HG03565 (cell line): ENCODE measurements around the gene IP6K1.
"Not testable (repeated sequence)": the region's sequence is repeated elsewhere in the genome, so short reads cannot be mapped to it uniquely, and the experiment has no call there.

Experiments
- ATAC-seq: cut with Tn5 transposase; IDR thresholded peaks from one replicate; pipeline ENCODE4 v1.9.1; 2021; ENCODE audit warnings: mild to moderate bottlenecking, moderate library complexity; ENCODE audit not compliant: unreplicated experiment

The IP6K1 gene

DNA sequence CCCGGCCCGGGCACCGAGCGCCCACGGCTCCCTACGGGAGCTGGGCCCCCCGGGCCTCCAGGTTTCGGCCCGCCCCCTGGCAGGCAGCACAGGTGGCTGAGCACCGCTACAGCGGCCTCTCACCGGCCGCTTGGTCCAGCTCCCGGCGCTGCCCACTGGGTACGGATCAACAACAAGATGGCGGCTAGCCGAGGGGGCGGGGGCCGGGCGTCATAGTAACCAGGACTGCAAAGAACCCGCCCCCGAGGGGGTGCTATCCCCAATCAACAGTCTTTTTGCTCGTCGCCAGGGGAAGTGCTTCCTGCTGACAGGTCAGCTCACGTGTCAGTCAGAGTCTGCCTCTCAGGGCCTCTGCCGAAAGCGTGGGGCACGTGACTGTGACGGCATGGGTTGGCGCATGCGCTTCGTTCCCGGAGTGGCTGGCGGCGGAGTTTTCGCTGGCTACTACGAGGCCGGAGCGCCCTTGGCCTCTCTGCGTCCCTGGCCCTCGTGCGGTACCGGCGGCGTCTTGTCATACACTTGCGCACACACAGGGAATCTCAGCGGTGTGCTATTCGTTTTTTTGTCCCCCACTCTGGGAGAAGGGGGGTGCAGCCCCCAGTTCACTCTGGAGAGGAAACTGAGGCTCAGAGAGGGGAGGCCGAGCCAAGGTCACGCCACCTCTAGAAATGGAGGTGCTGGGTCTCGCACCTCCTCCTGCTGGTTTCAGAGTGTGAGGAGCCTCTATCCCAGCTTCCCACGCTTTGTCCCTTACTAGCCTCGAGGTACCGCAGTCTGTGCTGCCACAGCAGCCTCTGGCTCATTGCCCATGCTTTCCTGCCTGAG is at the start of gene IP6K1:
Gene IP6K1 (minus strand): TSS at position 186 of the 825 bp plus-strand sequence. CDS start 38,502 bp downstream, outside the sequence.
- ATAC-seq = peak; percentile 99

DNA sequence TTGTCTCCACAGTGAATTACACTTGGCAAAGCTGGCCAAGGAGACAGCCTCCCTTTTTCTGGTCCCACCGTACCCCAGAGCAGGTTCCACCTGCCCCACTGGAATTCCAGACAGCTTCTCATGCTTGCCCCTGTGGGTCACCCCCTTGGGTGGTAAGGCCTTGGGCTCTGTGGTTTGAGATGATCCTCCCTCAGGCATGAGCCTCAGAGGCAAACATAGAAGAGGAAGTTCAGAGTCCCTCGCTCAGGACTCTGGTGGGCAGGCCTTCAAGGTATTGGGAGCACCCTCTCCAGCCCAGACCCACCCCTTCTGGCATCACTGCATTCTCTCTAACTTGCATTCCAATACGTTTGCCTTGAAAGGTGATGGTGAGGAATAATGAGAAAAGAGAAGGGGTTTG is 45.0 kb upstream of the IP6K1 start:
- no peak for ATAC-seq

GRCh38 chr3:49826016-49826415 is 39.7 kb upstream of the IP6K1 start:
- no peak for ATAC-seq

DNA sequence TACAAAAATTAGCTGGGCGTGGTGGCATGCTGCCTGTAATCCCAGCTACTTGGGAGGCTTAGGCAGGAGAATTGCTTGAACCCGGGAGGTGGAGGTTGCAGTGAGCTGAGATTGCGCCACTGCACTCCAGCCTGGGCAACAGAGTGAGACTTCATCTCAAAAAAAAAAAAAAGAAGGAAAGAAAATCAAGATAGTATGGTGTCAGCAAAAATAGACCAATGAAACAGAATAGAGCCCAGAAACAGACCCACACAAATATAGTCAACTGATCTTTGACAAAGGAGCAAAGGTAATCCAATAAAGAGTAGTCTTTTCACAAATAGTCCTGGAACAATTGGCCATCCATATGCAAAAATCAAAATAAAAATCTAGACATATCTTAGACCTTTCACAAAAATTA is 36.8 kb upstream of the IP6K1 start:
- not testable (repeated sequence) for ATAC-seq

DNA sequence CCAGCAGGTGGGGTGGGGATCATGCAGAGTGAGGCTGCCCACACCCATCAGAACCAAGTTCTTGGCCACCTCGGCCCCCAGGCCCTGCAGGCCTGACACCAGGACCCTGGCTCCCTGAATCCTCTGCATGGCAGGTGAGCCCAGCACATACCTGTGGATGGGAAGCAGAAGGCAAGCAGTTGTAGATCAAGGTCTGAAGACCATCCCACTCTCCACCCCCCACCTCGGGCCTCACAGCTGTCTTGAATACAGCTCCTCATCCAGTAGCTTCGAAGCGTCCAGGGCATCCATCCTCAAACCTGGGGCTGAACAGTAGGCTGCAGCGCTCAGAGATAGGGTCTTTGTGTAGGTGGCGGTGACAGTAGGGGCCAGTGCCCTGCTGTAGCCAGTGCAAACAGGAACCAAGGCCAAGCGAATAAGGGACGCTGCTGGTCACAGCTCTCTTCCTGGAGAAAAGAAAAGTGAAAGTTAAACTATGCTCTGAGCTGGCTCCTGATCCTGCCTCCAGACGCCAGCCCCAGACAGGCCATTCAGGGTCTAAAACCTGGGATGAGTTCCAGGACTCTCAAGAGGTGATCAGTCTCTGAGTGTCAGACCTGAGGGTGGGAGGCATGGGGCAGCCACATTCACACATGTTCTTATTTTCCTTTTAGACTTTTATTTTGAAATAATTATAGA is 27.3 kb upstream of the IP6K1 start, which contains the start of gene UBA7:
Gene UBA7 (minus strand): TSS at position 457 of the 678 bp plus-strand sequence. CDS start 166 bp downstream, at position 291.
- ATAC-seq = no peak

DNA sequence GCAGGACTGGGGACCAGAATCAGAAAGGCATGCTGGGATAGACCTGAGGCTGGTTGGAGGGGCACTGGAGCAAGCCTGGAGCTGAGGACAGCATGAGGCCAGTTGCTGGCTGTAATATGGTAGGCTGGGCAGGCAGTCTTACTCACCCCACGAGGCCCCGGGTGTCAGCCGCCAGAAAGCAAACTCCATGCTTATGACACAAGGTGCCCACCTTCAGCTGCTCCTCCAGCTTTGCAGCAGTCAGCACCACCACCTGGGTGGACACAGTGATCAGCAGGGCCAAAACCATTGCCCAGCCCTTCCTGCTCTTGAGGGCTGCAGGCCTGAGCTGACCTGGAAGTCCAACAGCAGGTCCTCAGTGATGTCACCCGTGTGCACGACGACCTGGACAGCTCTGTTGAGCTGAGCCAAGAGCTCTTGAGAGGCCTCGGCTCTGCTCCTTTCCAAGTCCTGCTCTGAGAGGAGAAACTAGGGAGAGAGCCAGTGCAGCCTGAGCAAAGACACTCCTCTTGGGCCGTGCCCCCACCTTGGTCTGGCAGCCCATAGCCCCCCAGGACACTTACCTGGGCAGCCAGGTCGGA is 26.7 kb upstream of the IP6K1 start:
- no peak for ATAC-seq

- no peak for ATAC-seq
Measured at GRCh38 chr3:49807431-49808114, 21.2 kb upstream of the IP6K1 start.

- no peak for ATAC-seq
Measured at GRCh38 chr3:49806850-49807249, 20.5 kb upstream of the IP6K1 start.

- ATAC-seq = no peak
Measured at GRCh38 chr3:49805897-49806701, 19.8 kb upstream of the IP6K1 start.

DNA sequence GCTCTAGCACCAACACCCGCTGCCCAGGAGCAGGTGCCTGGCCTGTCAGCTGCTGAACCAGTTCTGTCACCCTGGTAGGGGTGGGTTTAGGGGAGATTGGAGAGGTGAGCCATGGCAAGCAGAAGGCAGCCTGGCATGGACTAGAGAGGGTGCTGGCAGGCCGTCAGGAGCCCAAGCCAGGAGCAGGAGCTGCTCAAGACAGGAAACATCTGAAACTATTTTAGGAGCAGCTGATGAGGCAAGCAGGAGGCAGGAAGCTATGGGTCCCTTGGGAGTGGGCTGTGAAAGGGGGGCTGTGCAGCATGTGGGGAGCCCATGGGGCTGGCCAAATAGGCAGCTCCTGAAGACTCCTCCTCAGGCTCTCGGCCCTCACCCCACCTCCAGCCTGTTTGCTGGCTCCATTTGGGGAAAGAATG is 19.0 kb upstream of the IP6K1 start:
- ATAC-seq = no peak

DNA sequence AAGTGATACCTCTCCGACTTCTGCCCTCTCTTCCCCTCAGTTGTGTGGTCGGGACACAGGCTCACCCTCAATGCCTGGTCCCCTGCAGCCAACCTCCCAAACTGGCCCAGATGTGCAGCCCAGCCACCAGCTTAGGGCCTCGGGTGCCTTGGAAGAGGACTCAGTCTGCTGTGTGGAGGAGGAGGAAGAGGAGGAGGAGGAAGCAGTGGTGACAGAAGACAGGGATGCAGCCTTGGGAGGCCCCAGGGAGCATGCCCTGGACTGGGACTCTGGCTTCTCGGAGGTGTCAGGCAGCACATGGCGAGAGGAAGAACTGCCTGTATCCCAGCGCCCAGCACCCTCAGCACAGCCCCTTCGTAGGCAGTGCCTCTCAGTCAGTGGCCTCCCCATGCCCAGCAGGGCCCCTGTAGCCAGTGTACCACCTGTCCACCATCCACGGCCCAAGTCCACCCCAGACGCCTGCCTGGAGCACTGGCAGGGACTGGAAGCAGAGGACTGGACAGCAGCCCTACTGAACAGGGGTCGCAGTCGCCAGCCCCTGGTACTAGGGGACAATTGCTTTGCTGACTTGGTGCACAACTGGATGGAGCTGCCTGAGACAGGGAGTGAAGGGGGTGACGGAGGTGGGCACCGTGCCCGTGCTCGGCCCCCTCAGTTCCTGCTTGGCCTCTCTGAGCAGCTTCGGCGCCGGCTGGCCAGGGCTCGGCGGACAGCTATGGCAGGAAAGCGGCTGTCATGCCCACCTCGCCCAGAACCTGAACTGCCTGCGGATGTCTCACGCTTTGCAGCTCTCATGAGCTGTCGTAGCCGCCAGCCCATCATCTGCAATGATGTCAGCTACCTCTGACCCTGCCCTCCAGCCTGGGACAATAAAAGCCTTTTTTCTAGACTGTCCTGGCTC is 18.0 kb upstream of the IP6K1 start:
- ATAC-seq = no peak

- ATAC-seq = no peak
Measured at GRCh38 chr3:49803465-49804140, 17.3 kb upstream of the IP6K1 start.

DNA sequence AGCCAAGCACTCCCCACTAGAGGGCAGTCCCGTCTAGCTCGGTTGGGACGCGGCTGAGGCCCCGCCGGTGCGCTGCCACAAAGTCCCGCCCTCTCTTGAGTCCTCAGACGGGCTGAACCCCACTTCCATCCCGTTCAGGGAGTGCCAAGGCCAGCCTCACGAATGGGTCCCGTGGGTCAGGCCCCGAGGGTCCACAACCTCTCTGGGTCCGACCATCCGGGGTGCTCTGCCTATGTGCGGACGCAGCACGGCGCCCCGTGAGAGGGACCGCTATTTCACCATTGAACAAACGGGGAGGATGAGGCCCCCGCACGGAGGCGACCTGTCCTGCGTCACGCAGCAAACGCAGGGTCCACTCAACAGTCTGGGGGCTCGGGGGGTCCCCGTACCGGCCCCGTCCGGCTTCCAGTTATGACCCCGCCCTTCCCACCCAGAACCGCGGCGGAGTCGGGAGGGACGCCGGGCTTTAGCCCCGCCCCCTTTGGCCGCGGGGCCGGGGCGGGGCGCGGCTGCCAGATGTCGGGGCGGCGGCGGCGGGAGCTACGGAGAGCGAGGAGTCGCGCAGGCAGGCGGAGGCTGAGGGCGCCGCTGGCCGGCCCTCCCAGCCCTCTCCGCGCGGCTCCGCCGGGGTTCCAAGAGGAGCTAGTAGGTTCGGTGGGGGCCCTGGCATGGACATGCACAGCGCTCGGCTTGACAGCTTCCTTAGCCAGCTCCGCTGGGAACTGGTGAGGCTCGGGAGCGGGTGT is 16.6 kb upstream of the IP6K1 start, which contains the start of gene INKA1:
Gene INKA1 (plus strand): TSS at position 543 of the 746 bp plus-strand sequence. CDS start 132 bp downstream, at position 675.
- ATAC-seq = peak; percentile 41

GRCh38 chr3:49801160-49801559 is 14.8 kb upstream of the IP6K1 start:
- no peak for ATAC-seq

DNA sequence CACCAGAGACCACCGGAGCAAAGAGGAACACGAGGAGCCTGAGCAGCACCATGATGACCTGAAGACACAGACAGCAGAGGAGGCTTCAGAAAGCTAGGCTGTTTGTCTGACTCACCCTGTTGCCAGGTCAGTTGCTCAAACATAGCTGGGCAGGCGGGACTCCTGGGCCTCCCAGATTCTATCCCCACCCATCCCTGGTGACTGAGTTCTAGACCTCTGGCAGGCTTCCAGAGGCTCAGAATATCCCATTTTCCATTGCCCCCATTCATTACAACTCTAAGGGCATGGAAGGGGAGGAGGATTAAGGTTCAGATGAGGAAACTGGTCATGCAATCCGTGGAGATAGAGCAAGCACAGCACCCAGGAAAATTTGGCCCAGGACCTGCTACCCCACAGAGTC is 13.4 kb upstream of the IP6K1 start, which contains the start of gene CDHR4:
Gene CDHR4 (minus strand): TSS at position 113 of the 400 bp plus-strand sequence. CDS start 61 bp downstream, at position 52.
- no peak for ATAC-seq

DNA sequence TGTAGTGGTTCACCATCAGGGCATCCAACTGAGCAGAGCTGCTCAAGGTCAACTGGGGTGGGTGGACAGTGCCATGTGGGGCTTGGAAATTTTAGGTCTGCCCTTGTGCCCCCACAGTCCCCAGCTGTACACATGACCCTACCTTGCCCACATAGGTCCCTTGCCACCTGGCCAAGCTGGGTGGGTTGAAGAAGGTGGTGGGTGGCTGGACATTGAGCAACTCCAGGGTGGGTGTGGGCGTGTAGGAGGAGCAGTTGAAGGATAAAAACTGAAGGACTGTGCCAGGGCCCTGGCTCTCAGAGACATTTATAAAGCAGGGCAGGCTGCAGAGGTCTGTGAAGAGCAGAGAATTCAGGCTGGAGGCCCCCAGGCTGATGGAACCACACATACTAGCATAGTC is 12.8 kb upstream of the IP6K1 start:
- ATAC-seq = no peak
